ENCODE results near the gene TNFRSF6B.
"Not testable (repeated sequence)": the region's sequence is repeated elsewhere in the genome, so short reads cannot be mapped to it uniquely, and the experiment has no call there.

TNFRSF6B gene

DNA sequence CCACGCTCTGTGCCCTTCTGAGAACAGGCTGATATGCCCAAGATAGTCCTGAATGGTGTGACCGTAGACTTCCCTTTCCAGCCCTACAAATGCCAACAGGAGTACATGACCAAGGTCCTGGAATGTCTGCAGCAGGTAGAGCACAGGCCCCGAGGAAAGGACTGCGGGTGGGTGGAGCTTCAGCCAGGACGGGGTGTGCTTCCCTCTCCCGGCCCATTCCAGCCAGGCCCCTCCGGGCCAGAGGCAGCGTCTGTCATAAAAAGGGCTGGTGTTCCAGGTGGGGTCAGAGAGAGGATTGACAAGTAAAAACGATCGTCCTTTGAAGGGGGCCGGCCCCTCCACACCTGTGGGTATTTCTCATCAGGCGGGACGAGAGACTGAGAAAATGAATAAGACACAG is 37.1 kb upstream of the TNFRSF6B start:
- peaks cover 47% of the 10 kb centered on the region for H3K36me3 ChIP-seq (ENCODE audit: low read depth)
- ATAC-seq (ENCODE audit: low read depth) (peak; percentile 13; the same call in 2 of the 3 replicates), DNase-seq (ENCODE audit: low spot score) (no peak)
- TF ChIP-seq, protein P1, sequence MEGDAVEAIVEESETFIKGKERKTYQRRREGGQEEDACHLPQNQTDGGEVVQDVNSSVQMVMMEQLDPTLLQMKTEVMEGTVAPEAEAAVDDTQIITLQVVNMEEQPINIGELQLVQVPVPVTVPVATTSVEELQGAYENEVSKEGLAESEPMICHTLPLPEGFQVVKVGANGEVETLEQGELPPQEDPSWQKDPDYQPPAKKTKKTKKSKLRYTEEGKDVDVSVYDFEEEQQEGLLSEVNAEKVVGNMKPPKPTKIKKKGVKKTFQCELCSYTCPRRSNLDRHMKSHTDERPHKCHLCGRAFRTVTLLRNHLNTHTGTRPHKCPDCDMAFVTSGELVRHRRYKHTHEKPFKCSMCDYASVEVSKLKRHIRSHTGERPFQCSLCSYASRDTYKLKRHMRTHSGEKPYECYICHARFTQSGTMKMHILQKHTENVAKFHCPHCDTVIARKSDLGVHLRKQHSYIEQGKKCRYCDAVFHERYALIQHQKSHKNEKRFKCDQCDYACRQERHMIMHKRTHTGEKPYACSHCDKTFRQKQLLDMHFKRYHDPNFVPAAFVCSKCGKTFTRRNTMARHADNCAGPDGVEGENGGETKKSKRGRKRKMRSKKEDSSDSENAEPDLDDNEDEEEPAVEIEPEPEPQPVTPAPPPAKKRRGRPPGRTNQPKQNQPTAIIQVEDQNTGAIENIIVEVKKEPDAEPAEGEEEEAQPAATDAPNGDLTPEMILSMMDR (IDR thresholded peaks at IDR 0.05; ENCODE audit: poor library complexity, severe bottlenecking): no peak
- H3K4me3 ChIP-seq (ENCODE audit: severe bottlenecking): peak overlapping the region; percentile 75
- no peaks in the 10 kb centered on the region for H3K9me3 ChIP-seq (ENCODE audit: severe bottlenecking)
- H3K27ac ChIP-seq (ENCODE audit: poor library complexity, severe bottlenecking): peak overlapping the region; percentile 48
- no peaks in the 10 kb centered on the region for H3K27me3 ChIP-seq (ENCODE audit: insufficient read depth, poor library complexity, severe bottlenecking)
- H3K4me1 ChIP-seq (ENCODE audit: insufficient read depth, poor library complexity, severe bottlenecking): no peaks in the 10 kb centered on the region

DNA sequence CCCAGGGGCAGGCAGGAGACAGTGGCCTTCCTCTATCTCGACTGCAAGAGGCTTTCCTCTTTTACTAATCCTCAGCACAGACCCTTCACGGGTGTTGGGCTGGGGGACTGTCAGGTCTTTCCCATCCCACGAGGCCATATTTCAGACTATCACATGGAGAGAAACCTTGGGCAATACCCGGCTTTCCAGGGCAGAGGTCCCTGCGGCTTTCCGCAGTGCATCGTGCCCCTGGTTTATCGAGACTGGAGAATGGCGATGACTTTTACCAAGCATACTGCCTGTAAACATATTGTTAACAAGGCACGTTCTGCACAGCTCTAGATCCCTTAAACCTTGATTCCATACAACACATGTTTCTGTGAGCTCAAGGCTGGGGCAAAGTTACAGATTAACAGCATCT is 36.3 kb upstream of the TNFRSF6B start:
- not testable (repeated sequence) for ATAC-seq (ENCODE audit: low read depth); H3K4me3 ChIP-seq (ENCODE audit: severe bottlenecking); H3K27ac ChIP-seq (ENCODE audit: poor library complexity, severe bottlenecking); H3K9me3 ChIP-seq (ENCODE audit: severe bottlenecking); H3K4me1 ChIP-seq (ENCODE audit: insufficient read depth, poor library complexity, severe bottlenecking); DNase-seq (ENCODE audit: low spot score); H3K27me3 ChIP-seq (ENCODE audit: insufficient read depth, poor library complexity, severe bottlenecking)
- H3K36me3 ChIP-seq (ENCODE audit: low read depth): peaks cover 55% of the 10 kb centered on the region

DNA sequence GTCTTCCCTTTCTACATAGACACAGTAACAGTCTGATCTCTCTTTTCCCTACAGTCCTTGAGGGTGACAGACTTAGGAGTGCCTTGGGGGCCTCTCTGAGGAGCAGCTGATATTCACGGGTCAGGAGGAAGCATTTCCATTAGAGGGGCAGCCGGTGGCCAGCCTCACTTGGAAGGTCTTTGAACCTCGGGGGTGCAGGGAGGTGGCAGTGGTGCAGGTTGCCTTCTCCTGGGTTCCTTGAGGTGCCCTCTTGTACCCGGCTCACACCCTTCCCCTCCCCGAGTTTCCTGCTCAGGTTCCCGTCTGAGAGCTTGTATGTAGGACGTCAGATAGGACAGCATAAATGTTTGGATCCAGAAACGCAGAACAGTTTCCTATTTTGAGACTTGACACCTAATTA is 35.8 kb upstream of the TNFRSF6B start:
- no peak for ATAC-seq (ENCODE audit: low read depth)
- DNase-seq (ENCODE audit: low spot score): no peak
- Histone ChIP-seq H3K36me3 (ENCODE audit: low read depth) (peaks cover 59% of the 10 kb centered on the region), H3K27ac (ENCODE audit: poor library complexity, severe bottlenecking) (no peak overlapping the region), H3K4me3 (ENCODE audit: severe bottlenecking) (no peak overlapping the region), H3K9me3 (ENCODE audit: severe bottlenecking) (no peaks in the 10 kb centered on the region), H3K27me3 (ENCODE audit: insufficient read depth, poor library complexity, severe bottlenecking) (no peaks in the 10 kb centered on the region), H3K4me1 (ENCODE audit: insufficient read depth, poor library complexity, severe bottlenecking) (no peaks in the 10 kb centered on the region)
- TF ChIP-seq, protein P1 (IDR thresholded peaks at IDR 0.05; ENCODE audit: poor library complexity, severe bottlenecking): no peak

DNA sequence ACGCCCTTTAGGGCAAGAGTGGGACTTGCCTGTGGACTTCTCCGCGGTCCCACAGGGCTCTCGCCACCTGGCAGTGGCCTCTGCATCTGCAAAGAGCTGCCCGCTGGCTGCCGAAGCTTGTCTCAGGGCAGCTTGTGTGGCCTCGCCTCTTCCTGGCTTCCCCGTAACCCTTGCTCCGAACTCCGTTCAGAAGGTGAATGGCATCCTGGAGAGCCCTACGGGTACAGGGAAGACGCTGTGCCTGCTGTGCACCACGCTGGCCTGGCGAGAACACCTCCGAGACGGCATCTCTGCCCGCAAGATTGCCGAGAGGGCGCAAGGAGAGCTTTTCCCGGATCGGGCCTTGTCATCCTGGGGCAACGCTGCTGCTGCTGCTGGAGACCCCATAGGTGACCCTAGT is 35.3 kb upstream of the TNFRSF6B start:
- H3K27me3 ChIP-seq (ENCODE audit: insufficient read depth, poor library complexity, severe bottlenecking): no peaks in the 10 kb centered on the region
- ATAC-seq (ENCODE audit: low read depth) (no peak), DNase-seq (ENCODE audit: low spot score) (no peak)
- no peak overlapping the region for H3K4me3 ChIP-seq (ENCODE audit: severe bottlenecking)
- TF ChIP-seq, protein P1 (IDR thresholded peaks at IDR 0.05; ENCODE audit: poor library complexity, severe bottlenecking): no peak
- H3K9me3 ChIP-seq (ENCODE audit: severe bottlenecking): no peaks in the 10 kb centered on the region
- no peak overlapping the region for H3K27ac ChIP-seq (ENCODE audit: poor library complexity, severe bottlenecking)
- H3K36me3 ChIP-seq (ENCODE audit: low read depth): peaks cover 64% of the 10 kb centered on the region
- H3K4me1 ChIP-seq (ENCODE audit: insufficient read depth, poor library complexity, severe bottlenecking): no peaks in the 10 kb centered on the region

DNA sequence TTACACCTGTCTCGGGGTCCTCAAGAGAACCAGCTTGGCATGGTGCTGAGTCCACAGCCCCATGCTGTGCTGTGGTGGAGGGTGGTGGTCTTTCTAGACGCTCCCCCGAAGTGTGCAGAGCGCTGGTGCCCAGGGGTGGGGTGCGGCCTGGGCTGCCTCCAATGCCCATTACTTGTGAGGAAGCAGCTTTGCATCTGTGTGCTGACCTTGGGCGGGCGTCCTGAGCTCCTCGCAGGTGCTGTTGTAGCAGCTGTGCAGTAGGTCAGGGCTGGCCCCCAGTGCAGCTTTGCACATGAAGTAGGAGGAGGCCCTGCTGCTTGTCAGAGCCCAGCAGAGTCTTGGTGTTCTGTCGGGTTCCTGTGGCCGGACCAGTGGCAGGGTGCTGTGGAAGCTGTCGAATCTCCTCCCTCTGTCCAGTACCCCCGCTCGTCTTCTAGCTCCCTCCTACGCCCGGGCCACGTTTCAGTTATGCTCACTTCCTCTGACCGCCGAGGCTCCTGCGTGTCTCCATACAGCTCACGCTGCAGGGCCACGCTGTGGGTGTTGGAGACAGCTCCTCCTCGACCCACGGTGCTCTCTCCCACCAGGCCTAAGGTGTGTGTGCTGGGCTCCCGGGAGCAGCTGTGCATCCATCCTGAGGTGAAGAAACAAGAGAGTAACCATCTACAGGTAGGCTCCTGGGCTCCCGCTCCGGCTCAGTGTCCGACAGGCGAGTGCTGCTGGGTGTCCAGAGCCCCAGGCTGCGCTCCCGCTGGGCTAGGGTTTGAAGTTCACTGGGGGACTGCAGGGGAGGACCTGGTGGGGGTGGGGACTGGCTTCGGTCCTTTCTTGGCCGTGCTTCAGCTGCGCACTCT is 34.3 kb upstream of the TNFRSF6B start:
- ATAC-seq (ENCODE audit: low read depth) (no peak), DNase-seq (ENCODE audit: low spot score) (no peak)
- Histone ChIP-seq H3K4me1 (ENCODE audit: insufficient read depth, poor library complexity, severe bottlenecking) (no peaks in the 10 kb centered on the region), H3K27ac (ENCODE audit: poor library complexity, severe bottlenecking) (no peak overlapping the region), H3K4me3 (ENCODE audit: severe bottlenecking) (no peak overlapping the region), H3K36me3 (ENCODE audit: low read depth) (peaks cover 75% of the 10 kb centered on the region), H3K27me3 (ENCODE audit: insufficient read depth, poor library complexity, severe bottlenecking) (no peaks in the 10 kb centered on the region), H3K9me3 (ENCODE audit: severe bottlenecking) (no peaks in the 10 kb centered on the region)
- TF ChIP-seq, protein P1 (IDR thresholded peaks at IDR 0.05; ENCODE audit: poor library complexity, severe bottlenecking): no peak
